Esophagus squamous epithelium (tissue), 5 donors: ENCODE data around the gene TLCD2. TPM values are rescaled to one million over a fixed set of nuclear protein-coding genes. Genes with fewer than 3 reads are reported as not detected.
A peak's percentile ranks its signal among the peaks of the same experiment; 100 is the strongest.
"Not testable (repeated sequence)": the region's sequence is repeated elsewhere in the genome, so short reads cannot be mapped to it uniquely, and the experiment has no call there.

Experiments
- DNase-seq: peaks from one replicate; lab custom pipeline; 2025; lab: John Stamatoyannopoulos, UW
- H3K27ac ChIP-seq, 4 donors: fragments of 200-600 bp; sonication (generic); one replicate each; pipeline ENCODE4 v1.5.1; 2016 to 2019; ENCODE audit warnings: mild to moderate bottlenecking in 1 of 4
- H3K27me3 ChIP-seq, 4 donors: fragments of 200-600 bp; sonication (generic); 1 replicate in 3 of 4; 2 replicates in 1 of 4; pipeline versions ENCODE4 v1.5.1 to v1.6.0; 2017 to 2021; ENCODE audit warnings: antibody characterized with exemption in 1 of 4
- H3K36me3 ChIP-seq, 3 donors: fragments of 200-600 bp; sonication (generic); one replicate each; pipeline ENCODE4 v1.5.1; 2016 to 2019
- H3K4me1 ChIP-seq, 3 donors: fragments of 200-600 bp; sonication (generic); one replicate each; pipeline ENCODE4 v1.5.1; 2017 to 2019
- H3K4me3 ChIP-seq, 4 donors: fragments of 200-600 bp; sonication (generic); 1 replicate in 3 of 4; 2 replicates in 1 of 4; pipeline ENCODE4 v1.5.1; 2016 to 2019; ENCODE audit warnings: mild to moderate bottlenecking in 2 of 4, moderate library complexity in 1 of 4
- H3K9me3 ChIP-seq, 3 donors: fragments of 200-600 bp; sonication (generic); one replicate each; pipeline ENCODE4 v1.5.1; 2016 to 2019
- CTCF ChIP-seq, 6 experiments: fragments of 450-650 bp in 4 of 6; fragments of 200-600 bp in 2 of 6; sonication (generic) in 2 of 6; IDR thresholded peaks; one replicate each; pipeline ENCODE4 v1.5.1; 2016 to 2019; ENCODE audit warnings: antibody characterized with exemption in 6 of 6, mild to moderate bottlenecking in 4 of 6, moderate library complexity in 4 of 6
- POLR2A ChIP-seq, 4 donors: fragments of 450-650 bp; IDR thresholded peaks; one replicate each; pipeline ENCODE4 v1.6.1; 2017; ENCODE audit warnings: antibody characterized with exemption in 4 of 4, mild to moderate bottlenecking in 4 of 4, moderate library complexity in 3 of 4
- WGBS, 2 donors: methylation state at CpG; one replicate each; pipeline ENCODE4 v1.1.5; 2018; 5-methylcytosine and 5-hydroxymethylcytosine counted together
- intact Hi-C: fragments of 100-400 bp; cut with DNase I; formaldehyde crosslinking; loops from one replicate; pipeline ENCODE4 v1.15.0; 2022
- total RNA-seq, 4 donors: library from RNA; depleted of rRNA; stranded (reverse); fragments of >200 nt; gene quantifications; one replicate each; pipeline ENCODE4 v1.1.0, GENCODE V29; 2016
- donor health status: DM: yes; HTN: yes; CAD: no.

TLCD2 gene
- total RNA-seq, 4 donors from 2014 or later: 4.2 to 6.0 (median 5.6) TPM

GRCh38 chr17:1684378-1685189 lies 25.6 kb downstream of the TLCD2 start, which contains the start of gene PRPF8:
PRPF8 (minus strand) TSS chr17:1684867; CDS start chr17:1684571, 296 bp downstream.
- peaks cover 0 to 39% (median 30%) of the 10 kb centered on the region in 3 donors for H3K36me3 ChIP-seq
- no peaks in the 10 kb centered on the region for H3K27me3 ChIP-seq
- TF ChIP-seq CTCF (IDR thresholded peaks at IDR 0.05): peak in 3 of 6 experiments; percentile 8 to 16 (median 15)
- TF ChIP-seq POLR2A (IDR thresholded peaks at IDR 0.05): peak in 3 of 4 donors; percentile 91 to 96 (median 94)
- intact Hi-C loops: no loop called here
- H3K9me3 ChIP-seq: no peaks in the 10 kb centered on the region
- peaks cover 10 to 37% (median 13%) of the 10 kb centered on the region in 3 donors for H3K4me1 ChIP-seq
- 0 to 1% methylated on average over 6 to 52 of the region's 72 CpGs for WGBS, 2 donors
- DNase-seq: peak; percentile 91
- H3K27ac ChIP-seq: peak within 1 kb of the TSS; percentile 93 to 97 (median 95)
- H3K4me3 ChIP-seq: peak within 1 kb of the TSS; percentile 69 to 92 (median 82)

- peak overlapping the region in 3 of 4 donors; percentile 93 to 97 (median 94) for H3K27ac ChIP-seq
- peaks cover 10 to 37% (median 13%) of the 10 kb centered on the region in 3 donors for H3K4me1 ChIP-seq
- TF ChIP-seq POLR2A (IDR thresholded peaks at IDR 0.05): no peak
- no peak for TF ChIP-seq CTCF (IDR thresholded peaks at IDR 0.05)
- DNase-seq: no peak
- no peaks in the 10 kb centered on the region for H3K27me3 ChIP-seq
- intact Hi-C loops: no loop called here
- 50 to 64% methylated on average over 4 to 5 of the region's 5 CpGs for WGBS, 2 donors
- H3K36me3 ChIP-seq: peaks cover 11 to 50% (median 41%) of the 10 kb centered on the region in 3 donors
- no peaks in the 10 kb centered on the region for H3K9me3 ChIP-seq
- H3K4me3 ChIP-seq: peak overlapping the region; percentile 69 to 92 (median 82)
These were observed 26.7 kb downstream of the TLCD2 start for GRCh38 chr17:1683459-1683858.

GRCh38 chr17:1676401-1676800 lies 33.8 kb downstream of the TLCD2 start:
- 95% methylated on average over 8 to 9 of the region's 13 CpGs for WGBS, 2 donors
- no peak for TF ChIP-seq CTCF (IDR thresholded peaks at IDR 0.05)
- no peak for TF ChIP-seq POLR2A (IDR thresholded peaks at IDR 0.05)
- Histone ChIP-seq H3K9me3 (no peaks in the 10 kb centered on the region), H3K4me1 (no peaks in the 10 kb centered on the region), H3K4me3 (no peak overlapping the region), H3K27ac (no peak overlapping the region), H3K36me3 (peaks cover 67 to 100% (median 98%) of the 10 kb centered on the region in 3 donors), H3K27me3 (no peaks in the 10 kb centered on the region)
- DNase-seq: no peak
- intact Hi-C loops: no loop called here

GRCh38 chr17:1673041-1673785 lies 37.0 kb downstream of the TLCD2 start:
- H3K9me3 ChIP-seq: no peaks in the 10 kb centered on the region
- H3K4me1 ChIP-seq: peaks cover 0 to 16% (median 4%) of the 10 kb centered on the region in 3 donors
- H3K27me3 ChIP-seq: no peaks in the 10 kb centered on the region
- H3K27ac ChIP-seq: no peak overlapping the region
- no peak for TF ChIP-seq POLR2A (IDR thresholded peaks at IDR 0.05)
- TF ChIP-seq CTCF (IDR thresholded peaks at IDR 0.05): no peak
- no peak overlapping the region for H3K4me3 ChIP-seq
- H3K36me3 ChIP-seq: peaks cover 59 to 97% (median 87%) of the 10 kb centered on the region in 3 donors
- intact Hi-C loops: no loop called here
- 80 to 85% methylated on average over 15 to 16 of the region's 26 CpGs for WGBS, 2 donors
- DNase-seq: no peak

- H3K4me3 ChIP-seq, intact Hi-C loops, H3K4me1 ChIP-seq, H3K27me3 ChIP-seq, DNase-seq, H3K27ac ChIP-seq, H3K9me3 ChIP-seq: not testable (repeated sequence)
- H3K36me3 ChIP-seq: peaks cover 35 to 100% (median 63%) of the 10 kb centered on the region in 3 donors
- 91 to 92% methylated on average over 5 of the region's 5 CpGs for WGBS, 2 donors
These were observed 46.2 kb downstream of the TLCD2 start for GRCh38 chr17:1663934-1664333.
